HPDE6-E6E7 (cell line): ENCODE results near the gene SPINK13.
"Not testable (repeated sequence)": the region's sequence is repeated elsewhere in the genome, so short reads cannot be mapped to it uniquely, and the experiment has no call there.

ENCODE experiments used
- DNase-seq: peaks from one replicate; pipeline ENCODE4 v3.0.0; 2011; ENCODE audit warnings: missing footprints; ENCODE audit errors: extremely low spot score

SPINK13 gene, protein sequence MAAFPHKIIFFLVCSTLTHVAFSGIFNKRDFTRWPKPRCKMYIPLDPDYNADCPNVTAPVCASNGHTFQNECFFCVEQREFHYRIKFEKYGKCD

DNA sequence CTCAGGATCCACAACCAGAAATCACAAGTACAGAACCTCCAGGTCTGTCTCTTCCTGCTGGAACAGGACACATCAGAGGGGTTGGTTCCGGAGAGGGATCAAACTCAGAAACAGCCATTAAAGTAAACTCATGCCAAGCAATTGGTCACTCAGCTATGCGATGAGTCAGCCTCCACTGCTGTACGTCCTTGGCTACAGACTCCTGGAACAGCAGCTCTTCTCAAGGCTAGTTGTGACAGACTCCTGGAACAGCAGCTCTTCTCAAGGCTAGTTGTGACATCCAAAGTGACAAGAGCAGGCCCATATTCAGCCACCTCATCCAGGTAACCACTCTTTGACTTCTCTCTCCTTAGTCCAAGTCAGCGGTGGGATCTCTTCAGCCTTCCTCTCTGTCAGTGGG lies at the start of gene SPINK13:
Gene SPINK13, plus strand, starts transcription at position 229 of the 400 bp plus-strand sequence. CDS start 1,279 bp downstream, outside the sequence.
- DNase-seq, result peak; percentile 41

DNA sequence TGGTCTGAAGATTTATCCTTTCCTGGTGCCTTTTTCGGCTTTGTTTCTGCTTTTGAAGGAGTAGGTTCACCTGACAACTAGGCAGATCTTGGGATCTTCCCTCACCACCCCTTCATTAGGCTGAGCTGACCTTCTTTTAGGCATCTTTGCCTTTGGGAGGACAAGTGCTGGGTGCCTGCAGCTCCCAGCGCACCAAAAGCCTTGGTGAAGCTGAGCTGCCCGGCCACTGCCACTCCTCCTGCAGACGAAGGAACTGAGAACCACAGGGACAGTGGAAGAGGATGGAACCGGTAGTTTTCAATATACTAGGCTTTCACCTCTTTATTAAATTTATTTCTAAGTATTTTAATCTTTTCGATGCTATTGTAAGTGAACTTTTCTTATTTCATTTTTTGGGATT lies 47.1 kb upstream of the SPINK13 start:
- DNase-seq, result no peak

DNA sequence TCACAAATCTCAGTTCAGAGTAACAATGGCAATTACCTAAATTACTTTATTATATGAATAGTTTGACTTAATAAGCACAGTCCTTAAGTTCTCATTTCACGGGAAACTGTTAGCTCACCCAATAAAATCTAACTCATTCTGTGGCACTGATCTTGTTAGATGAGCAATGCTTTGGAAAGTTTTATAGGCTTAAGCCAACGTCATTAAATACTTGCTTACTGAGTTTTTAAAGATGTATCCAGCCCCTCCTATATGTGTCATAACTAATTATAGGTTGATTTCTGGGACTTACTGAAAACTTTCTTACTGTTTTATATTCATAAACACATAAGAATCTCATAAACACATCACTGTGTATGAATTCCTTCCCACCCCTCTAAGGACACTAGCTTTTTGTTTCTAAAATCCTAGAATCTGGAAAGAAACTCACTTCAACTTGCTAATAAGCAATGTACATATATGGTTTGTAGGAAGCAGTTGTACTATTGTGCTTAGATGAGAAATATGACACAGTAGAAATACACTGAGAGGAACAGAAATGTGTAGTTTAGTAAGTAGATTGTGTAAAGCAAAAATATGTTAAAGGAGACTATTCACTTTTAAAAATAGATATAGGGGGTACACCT lies 44.4 kb upstream of the SPINK13 start:
- DNase-seq, result no peak

DNA sequence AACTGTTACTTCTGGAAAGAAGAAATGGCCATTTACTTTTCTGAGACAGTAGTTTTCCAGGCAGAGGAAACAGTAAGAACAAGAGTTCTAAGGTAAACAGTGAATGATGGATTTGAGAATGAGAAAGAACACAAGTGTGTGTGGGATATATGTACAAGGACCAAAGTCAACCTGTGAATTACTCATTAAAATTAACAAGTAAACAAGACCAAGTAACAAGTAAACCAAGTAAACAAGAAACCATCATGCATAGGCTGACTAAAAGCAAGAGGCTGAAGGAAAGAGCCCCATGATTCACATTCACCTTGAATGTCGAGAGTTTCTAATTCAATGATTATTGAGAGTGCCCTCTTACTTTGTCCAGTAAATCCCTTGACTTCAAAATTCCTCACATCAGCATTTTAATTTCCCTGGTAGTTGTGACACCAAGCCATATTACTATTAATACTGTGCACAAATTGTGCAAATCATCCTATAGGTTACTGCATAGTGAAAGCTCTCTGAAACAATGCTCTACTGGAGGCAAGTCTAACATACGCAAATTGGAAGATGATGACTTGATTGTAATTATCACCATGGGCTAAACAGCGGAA lies 40.1 kb upstream of the SPINK13 start:
- no peak for DNase-seq

DNA sequence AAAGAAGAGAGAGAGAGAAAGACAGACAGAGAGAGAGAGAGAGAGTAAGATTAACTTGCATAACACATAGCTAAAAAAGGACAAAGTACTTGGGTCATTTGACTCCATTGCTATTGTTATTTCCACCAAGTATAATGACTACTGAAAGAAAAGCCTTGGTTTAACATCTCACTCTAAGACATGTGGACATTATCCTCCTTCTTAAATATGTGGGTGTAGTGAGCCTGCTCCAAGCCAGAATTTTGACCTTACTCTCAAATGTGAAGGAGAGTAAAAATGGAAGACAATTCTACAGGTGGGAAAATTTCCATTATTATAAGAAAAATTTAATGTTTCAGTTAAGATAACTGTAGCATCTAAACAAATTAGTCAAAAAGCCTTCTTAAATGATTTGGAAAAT lies 38.8 kb upstream of the SPINK13 start:
- no peak for DNase-seq

DNA sequence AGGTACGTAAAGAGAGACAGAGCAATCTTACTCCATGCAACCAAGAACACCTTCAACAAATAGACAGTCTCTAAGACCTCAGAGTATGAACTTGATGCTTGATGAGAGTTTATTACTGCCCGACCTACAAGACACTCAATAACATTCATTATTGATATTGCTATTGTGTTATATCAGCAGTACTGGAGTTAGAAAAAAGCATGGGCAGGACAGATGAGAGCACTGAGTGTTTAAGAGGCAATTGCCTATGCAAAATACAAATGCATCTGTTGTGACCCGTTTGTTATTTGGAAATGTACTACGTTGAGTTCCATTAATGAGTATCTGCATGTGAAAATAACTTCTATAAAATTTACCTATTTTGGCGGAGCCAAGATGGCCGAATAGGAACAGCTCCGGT lies 38.4 kb upstream of the SPINK13 start:
- DNase-seq, result no peak

DNA sequence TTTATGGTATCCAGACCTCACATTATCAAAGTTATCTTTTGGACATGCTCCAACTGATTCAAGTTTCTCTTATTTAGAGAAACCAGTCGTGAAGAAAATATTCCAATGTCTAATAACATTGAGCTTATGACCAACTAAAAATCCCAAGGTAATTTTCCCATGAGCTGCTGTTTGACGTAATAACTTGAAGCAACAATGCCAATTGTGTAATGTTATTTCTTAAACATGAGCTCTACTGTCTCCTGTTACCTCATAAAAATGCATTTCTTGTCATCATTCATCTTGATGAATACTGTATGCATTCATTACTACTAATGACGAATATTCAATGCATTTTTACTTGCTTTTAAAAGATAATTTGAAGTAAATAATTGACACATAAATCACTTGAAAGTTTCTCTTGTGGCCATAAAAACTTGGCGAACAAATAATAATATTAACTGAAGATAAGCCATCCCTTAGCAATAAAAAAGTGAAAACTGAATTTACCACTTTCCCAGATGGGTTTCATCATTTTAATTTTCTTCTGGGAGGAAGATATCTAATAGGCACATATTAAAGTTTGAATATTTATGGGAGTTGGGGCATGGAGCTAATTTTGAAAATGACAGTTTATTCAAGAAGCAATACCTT lies 30.7 kb upstream of the SPINK13 start:
- no peak for DNase-seq

DNA sequence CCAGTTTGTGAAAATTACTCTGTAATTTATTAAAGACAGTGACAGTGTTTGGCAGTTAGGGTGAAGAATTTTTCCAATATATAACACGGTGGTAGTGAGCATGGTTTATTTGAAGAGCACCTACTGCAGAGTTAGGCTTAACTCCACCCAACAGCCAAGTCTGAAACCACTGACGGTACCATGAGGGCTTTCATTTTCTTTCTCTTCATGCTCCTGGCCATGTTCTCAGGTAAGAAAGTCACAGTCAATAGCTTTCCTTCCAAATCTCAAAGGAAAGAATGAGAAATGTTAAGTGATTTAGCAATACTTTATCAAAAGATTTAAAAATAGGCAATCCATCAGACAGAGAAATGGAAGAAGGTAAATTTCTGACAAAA lies 30.2 kb upstream of the SPINK13 start, which contains the start of gene MARCOL:
Gene MARCOL, plus strand, starts transcription at position 108 of the 377 bp plus-strand sequence. Its CDS starts 73 bp downstream, at position 181.
- DNase-seq, result no peak

DNA sequence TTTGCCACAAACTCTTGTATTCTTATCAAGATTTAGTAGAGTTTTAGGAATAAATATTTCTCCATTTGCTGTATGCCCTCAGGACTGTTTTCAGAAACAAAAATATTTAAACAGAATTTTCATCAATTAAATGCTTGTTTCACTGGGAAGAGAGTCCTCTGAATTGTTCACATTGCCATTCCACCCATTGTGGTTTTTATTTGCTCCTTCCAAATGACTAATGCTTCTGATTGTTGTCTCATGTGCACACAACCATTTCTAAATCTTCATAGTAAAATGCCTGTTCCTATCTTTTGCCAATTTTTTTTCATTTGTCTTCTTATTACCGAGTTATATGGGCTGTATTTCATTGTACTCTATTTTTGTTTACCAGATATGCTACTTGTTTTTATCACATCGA lies 19.7 kb upstream of the SPINK13 start:
- DNase-seq, result no peak

DNA sequence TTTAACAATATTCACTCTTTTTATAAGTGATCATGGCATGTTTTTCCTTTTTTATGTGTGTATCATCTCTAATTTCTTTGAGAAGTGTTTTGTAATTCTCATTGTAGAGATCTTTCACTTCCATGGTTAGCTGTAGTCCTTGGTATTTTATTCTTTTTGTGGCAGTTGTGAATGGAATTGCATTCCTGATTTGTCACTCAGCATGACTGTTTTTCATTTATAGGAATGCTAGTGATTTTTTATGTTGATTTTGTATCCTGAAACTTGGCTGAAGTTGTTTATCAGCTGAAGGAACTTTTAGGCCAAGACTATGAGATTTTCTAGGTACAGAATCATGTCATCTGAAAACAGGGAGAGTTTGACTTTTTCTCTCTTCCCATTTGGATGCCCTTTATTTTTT lies 13.1 kb upstream of the SPINK13 start:
- DNase-seq, result no peak

DNA sequence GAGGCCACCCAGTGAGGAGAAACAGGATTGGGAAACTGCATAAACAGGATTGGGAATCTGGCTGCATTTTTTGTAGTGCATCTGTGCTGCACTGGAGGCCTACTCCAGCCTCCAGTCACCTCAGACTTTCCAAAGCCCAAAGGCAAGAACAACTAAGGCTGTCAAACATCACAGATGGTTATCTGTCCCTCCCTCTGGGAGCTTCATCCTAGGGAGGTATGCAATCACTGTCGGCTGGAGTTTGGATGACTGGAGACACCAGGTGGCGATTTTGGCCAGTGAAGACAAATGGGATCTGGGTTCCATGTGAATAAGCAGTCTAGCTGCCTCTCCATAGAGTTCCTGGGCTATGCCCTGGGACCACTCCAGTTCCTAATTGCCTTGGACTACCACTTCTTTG lies 9.3 kb upstream of the SPINK13 start:
- no peak for DNase-seq

DNA sequence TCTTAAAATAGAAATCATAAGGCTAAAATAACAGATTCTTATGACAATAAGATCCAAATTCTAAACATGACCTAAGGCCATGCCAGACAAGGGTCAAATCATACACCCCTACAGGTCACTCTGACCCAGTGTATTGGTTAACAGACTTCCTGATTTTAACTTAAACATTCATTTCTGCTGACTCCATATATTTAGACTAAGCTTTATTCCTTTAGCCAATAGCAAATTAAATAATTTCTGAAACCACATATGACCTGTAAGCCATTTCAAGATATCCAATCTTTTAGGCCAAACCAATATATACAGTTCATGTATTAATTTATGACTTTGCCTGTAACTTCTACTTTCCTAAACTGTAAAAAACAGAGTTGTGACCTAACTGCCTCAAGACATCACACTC lies 7.4 kb upstream of the SPINK13 start:
- DNase-seq, result no peak

DNA sequence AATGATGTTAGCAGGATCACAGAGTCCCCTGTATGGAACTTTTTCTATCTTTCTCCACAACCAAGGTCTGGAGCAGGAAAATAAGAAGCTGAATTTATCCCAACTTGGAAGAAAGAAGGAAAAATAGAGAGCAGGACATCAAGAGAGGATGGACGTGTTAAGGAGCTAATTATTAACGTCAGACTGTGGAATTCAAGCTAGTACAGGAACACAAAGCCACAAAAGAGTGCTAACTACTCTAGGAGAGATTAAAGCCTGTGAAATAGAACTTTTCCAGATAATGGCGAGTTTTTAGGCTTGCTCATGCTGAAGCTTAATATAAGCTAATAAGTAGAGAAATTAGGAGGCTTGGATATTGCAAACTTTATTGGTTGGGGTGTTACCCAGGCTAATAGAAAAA lies 632 bp upstream of the SPINK13 start:
- no peak for DNase-seq

DNA sequence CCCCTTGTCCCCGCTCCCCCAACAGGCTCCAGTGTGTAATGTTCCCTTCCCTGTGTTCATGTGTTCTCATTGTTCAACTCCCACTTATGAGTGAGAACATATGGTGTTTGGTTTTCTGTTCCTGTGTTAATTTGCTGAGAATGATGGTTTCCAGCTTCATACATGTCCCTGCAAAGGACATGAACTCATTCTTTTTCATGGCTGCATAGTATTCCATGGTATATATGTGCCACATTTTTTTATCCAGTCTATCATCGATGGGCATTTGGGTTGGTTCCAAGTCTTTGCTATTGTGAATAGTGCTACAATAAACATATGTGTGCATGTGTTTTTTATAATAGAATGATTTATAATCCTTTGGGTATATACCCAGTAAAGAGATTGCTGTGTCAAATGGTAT lies 6.5 kb downstream of the SPINK13 start:
- DNase-seq, result not testable (repeated sequence)

DNA sequence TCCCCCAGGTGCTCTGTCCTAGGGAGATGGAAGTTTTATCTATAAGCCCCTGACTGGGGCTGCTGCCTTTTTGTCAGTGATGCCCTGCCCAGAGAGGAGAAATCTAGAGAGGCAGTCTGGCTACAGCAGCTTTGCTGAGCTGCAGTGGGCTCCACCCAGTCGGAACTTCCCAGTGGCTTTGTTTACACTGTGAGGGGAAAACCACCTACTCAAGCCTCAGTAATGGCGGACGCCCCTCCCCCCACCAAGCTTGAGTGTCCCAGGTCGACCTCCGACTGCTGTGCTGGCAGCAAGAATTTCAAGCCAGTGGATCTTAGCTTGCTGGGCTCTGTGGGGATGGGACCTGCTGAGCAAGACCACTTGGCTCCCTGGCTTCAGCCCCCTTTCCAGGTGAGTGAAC lies 12.3 kb downstream of the SPINK13 start:
- not testable (repeated sequence) for DNase-seq

DNA sequence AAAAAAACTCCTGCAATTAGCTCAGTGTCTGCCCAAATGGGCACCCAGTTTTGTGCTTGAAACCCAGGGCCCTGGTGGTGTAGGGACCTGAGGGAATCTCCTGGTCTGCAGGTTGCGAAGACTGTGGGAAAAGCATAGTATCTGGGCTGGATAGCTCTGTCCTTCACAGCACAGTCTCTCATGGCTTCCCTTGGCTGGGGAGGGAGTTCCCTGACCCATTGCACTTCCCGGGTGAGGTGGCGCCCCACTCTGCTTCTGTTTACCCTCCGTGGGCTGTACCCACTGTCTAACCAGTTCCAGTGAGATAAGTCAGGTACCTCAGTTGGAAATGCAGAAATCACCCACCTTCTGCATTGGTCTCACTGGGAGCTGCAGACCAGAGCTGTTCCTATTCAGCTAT lies 12.7 kb downstream of the SPINK13 start:
- DNase-seq, result not testable (repeated sequence)

DNA sequence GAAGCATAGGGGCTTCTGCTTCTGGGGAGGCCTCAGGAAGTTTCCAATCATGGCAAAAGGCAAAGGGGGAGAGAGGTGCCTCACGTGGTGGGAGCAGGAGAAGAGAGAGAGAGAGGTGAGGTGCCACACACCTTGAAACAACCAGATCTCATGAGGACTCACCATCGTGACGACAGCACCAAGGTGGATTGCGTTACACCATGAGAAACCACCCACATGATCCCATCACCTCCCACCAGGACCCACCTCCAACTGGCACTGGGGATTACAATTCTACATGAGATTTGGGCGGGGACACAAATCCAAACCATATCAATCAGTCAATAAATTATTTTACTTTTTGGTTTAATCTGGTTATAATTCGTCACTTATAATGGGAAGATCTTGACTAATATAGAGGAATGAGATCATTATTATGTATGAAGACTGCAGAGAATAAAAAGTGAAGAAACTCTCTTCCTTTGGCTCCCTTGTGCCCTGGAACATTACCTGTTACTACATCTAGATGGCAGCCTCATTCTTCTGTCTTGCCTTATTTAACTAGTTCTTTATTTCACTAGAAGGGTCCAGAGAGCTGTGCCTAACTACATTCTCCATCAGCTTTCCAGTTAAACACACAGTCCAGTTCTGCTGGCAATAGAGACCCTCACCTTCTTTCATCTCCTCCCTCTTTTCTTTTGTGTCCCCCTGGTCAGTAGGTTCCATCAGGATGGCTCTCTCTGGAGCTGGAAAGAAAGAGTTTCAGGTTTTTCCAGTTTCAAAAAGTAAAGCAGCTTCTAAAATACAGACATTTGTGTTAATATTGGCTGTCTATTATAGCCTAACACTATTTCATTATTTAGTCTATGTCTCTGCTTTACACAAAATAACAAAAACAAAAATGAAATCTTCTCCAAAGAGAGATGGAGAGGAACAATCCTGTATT lies 21.9 kb downstream of the SPINK13 start:
- no peak for DNase-seq

DNA sequence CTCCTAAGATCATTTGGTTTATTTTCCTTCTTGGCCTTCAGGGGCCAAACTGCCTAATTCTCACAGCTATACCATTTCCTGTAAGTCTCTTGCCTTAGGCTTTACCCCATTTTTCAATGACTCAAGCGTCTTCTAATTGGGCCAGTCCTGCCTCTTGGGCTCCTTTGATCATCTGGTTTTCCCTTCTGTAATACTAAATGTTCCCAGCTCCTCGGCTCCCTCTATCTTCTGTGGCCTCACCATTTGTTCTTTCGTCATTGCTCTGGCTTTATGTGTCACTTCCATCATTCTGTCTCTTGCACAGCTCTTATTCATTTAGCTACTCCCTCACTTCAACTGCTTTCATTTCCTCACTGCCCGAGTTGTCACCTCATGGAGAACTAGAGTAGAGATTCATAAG lies 29.1 kb downstream of the SPINK13 start:
- DNase-seq, result no peak

DNA sequence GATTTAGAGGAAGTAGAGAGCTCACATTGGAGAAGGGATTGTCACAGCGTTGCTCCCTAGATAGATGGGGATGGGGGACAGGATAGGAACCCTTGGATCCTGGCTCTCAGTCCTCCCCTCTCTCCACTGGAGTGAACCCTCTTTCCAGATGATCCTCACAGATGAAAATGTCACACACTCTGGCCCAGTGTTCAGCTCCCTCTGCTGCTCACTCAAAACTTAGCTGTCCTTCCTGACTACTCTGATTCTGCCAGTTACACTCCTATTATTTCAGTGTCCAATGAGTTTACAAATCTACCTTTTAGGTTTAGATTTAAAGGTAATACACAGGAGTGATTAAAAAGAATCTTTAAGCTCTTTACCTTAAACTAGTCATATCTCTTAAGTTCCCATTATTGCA lies 37.9 kb downstream of the SPINK13 start:
- DNase-seq, result no peak

DNA sequence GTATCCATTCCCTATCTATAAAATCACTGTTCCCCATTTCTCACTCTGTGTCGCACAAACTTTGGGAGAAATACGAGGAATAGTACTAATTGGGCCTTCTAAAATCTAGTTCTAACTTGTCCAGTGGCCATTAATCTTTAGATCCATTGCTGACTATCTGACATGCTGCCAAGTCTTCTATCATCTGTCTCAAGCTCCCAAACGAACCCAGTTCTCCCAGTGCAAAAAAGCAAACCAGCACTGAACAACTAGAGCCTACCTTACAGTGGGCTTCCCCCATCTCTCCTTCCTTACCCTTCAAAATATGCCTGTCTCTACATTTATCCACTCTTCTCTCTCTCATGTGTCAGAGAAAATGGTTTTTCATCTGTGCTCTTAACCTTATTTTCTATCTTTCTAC lies 40.4 kb downstream of the SPINK13 start:
- no peak for DNase-seq

DNA sequence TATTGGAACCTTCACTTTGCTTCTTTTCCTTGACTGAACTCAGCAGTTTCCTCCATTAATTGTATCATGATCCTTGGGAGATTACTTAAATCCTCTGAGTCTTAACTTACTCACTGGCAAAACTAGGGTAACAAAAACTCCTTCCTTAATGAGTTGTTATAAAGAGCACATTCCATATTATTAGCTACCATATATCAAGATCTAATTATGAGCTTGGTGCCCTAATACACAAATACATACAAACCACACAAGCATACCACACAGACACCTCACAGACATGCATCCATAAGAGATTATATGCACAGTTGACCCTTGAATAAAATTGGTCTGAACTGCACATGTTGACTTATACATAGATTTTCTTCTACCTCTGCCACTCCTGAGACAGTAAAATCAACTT lies 41.2 kb downstream of the SPINK13 start:
- no peak for DNase-seq

DNA sequence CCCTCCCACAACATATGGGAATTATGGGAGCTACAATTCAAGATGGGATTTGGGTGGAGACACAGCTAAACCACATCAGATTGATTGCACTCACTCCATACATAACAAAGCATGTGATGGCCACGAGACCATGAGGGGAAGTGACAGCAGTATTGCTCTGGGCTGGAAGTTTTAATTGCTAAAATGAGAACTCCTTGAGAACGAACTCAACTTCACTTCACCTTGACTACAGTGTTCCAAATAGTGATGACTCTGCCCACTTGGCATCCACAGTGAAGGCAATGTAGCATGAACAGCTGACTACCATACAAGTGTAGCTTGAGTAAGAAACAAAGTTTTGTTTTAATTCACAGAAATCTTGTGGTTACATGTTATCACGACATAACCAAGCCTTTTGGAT lies 42.9 kb downstream of the SPINK13 start:
- DNase-seq, result no peak
